Liver (tissue), 9 donors: ENCODE measurements around the gene ARHGAP21. TPM values are rescaled to one million over a fixed set of nuclear protein-coding genes. Genes with fewer than 3 reads are reported as not detected.

Experiments
- DNase-seq: peaks from one replicate; pipeline ENCODE4 v3.0.0-alpha.2; 2017; ENCODE audit warnings: low spot score
- H3K27ac ChIP-seq, 2 donors: one replicate each; pipeline ENCODE4 v1.7.0; 2013; ENCODE audit warnings: inconsistent platforms in 2 of 2, low read length in 2 of 2, control low read depth in 1 of 2, low read depth in 1 of 2, mild to moderate bottlenecking in 1 of 2
- H3K27me3 ChIP-seq, 4 donors: one replicate each; pipeline versions ENCODE4 v1.6.1 to v1.7.0; 2013; ENCODE audit warnings: low read length in 3 of 4, inconsistent platforms in 1 of 4, mild to moderate bottlenecking in 1 of 4, moderate library complexity in 1 of 4; ENCODE audit not compliant: control insufficient read depth in 4 of 4, insufficient read depth in 4 of 4
- H3K36me3 ChIP-seq, 4 donors: one replicate each; pipeline versions ENCODE4 v1.6.1 to v1.7.0; 2013; ENCODE audit warnings: low read length in 3 of 4, mild to moderate bottlenecking in 3 of 4, low read depth in 1 of 4, moderate library complexity in 1 of 4; ENCODE audit not compliant: control insufficient read depth in 4 of 4, insufficient read depth in 3 of 4
- H3K4me1 ChIP-seq, 4 donors: one replicate each; pipeline versions ENCODE4 v1.6.1 to v1.7.0; 2013; ENCODE audit warnings: low read length in 3 of 4, mild to moderate bottlenecking in 3 of 4, moderate library complexity in 1 of 4; ENCODE audit not compliant: control insufficient read depth in 4 of 4, insufficient read depth in 4 of 4
- H3K4me3 ChIP-seq, 3 donors: one replicate each; pipeline versions ENCODE4 v1.6.1 to v1.7.0; 2013; ENCODE audit warnings: low read length in 3 of 3, control low read depth in 1 of 3, low read depth in 1 of 3, mild to moderate bottlenecking in 1 of 3
- H3K9ac ChIP-seq, 2 donors: one replicate each; pipeline ENCODE4 v1.7.0; 2013; ENCODE audit warnings: low read length in 2 of 2, mild to moderate bottlenecking in 2 of 2, moderate library complexity in 2 of 2, control low read depth in 1 of 2, low read depth in 1 of 2
- H3K9me3 ChIP-seq, 4 donors: one replicate each; pipeline versions ENCODE4 v1.6.1 to v1.7.0; 2013; ENCODE audit warnings: low read length in 3 of 4; ENCODE audit not compliant: control insufficient read depth in 4 of 4
- ATF3 ChIP-seq: IDR thresholded peaks from 2 replicates; pipeline ENCODE4 v1.6.1; 2016; ENCODE audit warnings: antibody characterized with exemption
- CTCF ChIP-seq: fragments of 150-350 bp; IDR thresholded peaks from 2 replicates; pipeline ENCODE4 v1.5.1; 2017; ENCODE audit warnings: improper control_type of control experiment, low read depth, low read length; ENCODE audit not compliant: missing input control
- EGR1 ChIP-seq, 2 donors: IDR thresholded peaks; 2 replicates each; pipeline ENCODE4 v1.6.1; 2016 to 2018; ENCODE audit warnings: antibody characterized with exemption in 2 of 2, low read depth in 2 of 2
- FOXA2 ChIP-seq: IDR thresholded peaks from 2 replicates; pipeline ENCODE4 v1.6.1; 2016; ENCODE audit warnings: antibody characterized with exemption
- GABPA ChIP-seq, 2 donors: IDR thresholded peaks in 1 of 2; conservative IDR thresholded peaks in 1 of 2; 2 replicates each; pipeline ENCODE4 v1.6.1; 2016; ENCODE audit warnings: antibody characterized with exemption in 2 of 2, mild to moderate bottlenecking in 1 of 2, moderate library complexity in 1 of 2
- HNF4A ChIP-seq, 2 donors: conservative IDR thresholded peaks; 2 replicates each; pipeline ENCODE4 v1.6.1; 2016; ENCODE audit warnings: antibody characterized with exemption in 2 of 2, mild to moderate bottlenecking in 2 of 2
- JUND ChIP-seq, 2 donors: IDR thresholded peaks; 2 replicates each; pipeline ENCODE4 v1.6.1; 2016; ENCODE audit warnings: antibody characterized with exemption in 2 of 2
- NR2F2 ChIP-seq: IDR thresholded peaks from 2 replicates; pipeline ENCODE4 v1.6.1; 2016; ENCODE audit warnings: antibody characterized with exemption
- RAD21 ChIP-seq, 2 donors: IDR thresholded peaks; 2 replicates each; pipeline ENCODE4 v1.6.1; 2016; ENCODE audit warnings: antibody characterized with exemption in 2 of 2, mild to moderate bottlenecking in 2 of 2
- REST ChIP-seq: IDR thresholded peaks from 2 replicates; pipeline ENCODE4 v1.6.1; 2016; ENCODE audit warnings: antibody characterized with exemption, mild to moderate bottlenecking
- RXRA ChIP-seq, 2 donors: IDR thresholded peaks; 2 replicates each; pipeline ENCODE4 v1.6.1; 2017 to 2018; ENCODE audit warnings: antibody characterized with exemption in 2 of 2, mild to moderate bottlenecking in 1 of 2
- SP1 ChIP-seq: IDR thresholded peaks from 2 replicates; pipeline ENCODE4 v1.6.1; 2018; ENCODE audit warnings: antibody characterized with exemption, mild to moderate bottlenecking
- TAF1 ChIP-seq: conservative IDR thresholded peaks from 2 replicates; pipeline ENCODE4 v1.6.1; 2016; ENCODE audit warnings: antibody characterized with exemption, mild to moderate bottlenecking
- YY1 ChIP-seq: IDR thresholded peaks from 2 replicates; pipeline ENCODE4 v1.6.1; 2016; ENCODE audit warnings: antibody characterized with exemption, mild to moderate bottlenecking
- ZBTB33 ChIP-seq: IDR thresholded peaks from 2 replicates; pipeline ENCODE4 v1.6.1; 2016; ENCODE audit warnings: antibody characterized with exemption
- WGBS: extraction: QIAGEN DNeasy Blood & Tissue Kit; methylation state at CpG from one replicate; pipeline ENCODE4 v1.1.7; 2013; 5-methylcytosine and 5-hydroxymethylcytosine counted together
- polyA plus RNA-seq, 2 donors: library from polyadenylated mRNA; stranded (reverse) in 1 of 2; unstranded in 1 of 2; fragments of 200-250 nt in 1 of 2; fragments of >200 nt in 1 of 2; fragmentation: Nextera tagmentation in 1 of 2; extraction: Ambion mirVana in 1 of 2; gene quantifications; one replicate each; pipeline versions ENCODE4 v1.2.1 to v1.2.3, GENCODE V29; 2013 to 2015
- total RNA-seq, 2 donors: library from RNA; depleted of rRNA; stranded (reverse); fragments of >200 nt; gene quantifications; one replicate each; pipeline ENCODE4 v1.2.3, GENCODE V29; 2014
- donor health status: healthy.
- donor health status: healthy.
- donor health status: healthy.
- donor health status: healthy.
- donor health status: healthy.

The ARHGAP21 gene
- total and polyA plus RNA-seq, 4 donors: 7.8 to 30.6 (median 15.7) TPM

GRCh38 chr10:24570658-24571426 lies 152.8 kb downstream of the ARHGAP21 start (continued):
- TF ChIP-seq RXRA (IDR thresholded peaks at IDR 0.05): no peak
- TF ChIP-seq YY1: no peak
- TF ChIP-seq NR2F2: no peak
- no peak for TF ChIP-seq RAD21 (IDR thresholded peaks at IDR 0.05)

GRCh38 chr10:24569828-24570657 lies 153.6 kb downstream of the ARHGAP21 start:
- Histone ChIP-seq H3K9me3 (no peaks in the 10 kb centered on the region), H3K27ac (no peak overlapping the region), H3K4me1 (no peaks in the 10 kb centered on the region), H3K9ac (no peak overlapping the region), H3K27me3 (no peaks in the 10 kb centered on the region), H3K36me3 (no peaks in the 10 kb centered on the region), H3K4me3 (no peak overlapping the region)
- peak; percentile 69 for DNase-seq
- no peak for TF ChIP-seq EGR1 (IDR thresholded peaks at IDR 0.05; ENCODE audit: low read depth in 2 of 2)
- no peak for TF ChIP-seq CTCF
- no peak for TF ChIP-seq TAF1
- TF ChIP-seq HNF4A (conservative IDR thresholded peaks at IDR 0.05): no peak
- no peak for TF ChIP-seq REST
- WGBS: 84% methylated on average over 12 of the region's 12 CpGs

GRCh38 chr10:24569330-24569796 lies 154.3 kb downstream of the ARHGAP21 start:
- WGBS: 84% methylated on average over 13 of the region's 13 CpGs
- peak; percentile 86 for DNase-seq
- H3K4me3 ChIP-seq: no peak overlapping the region
- no peaks in the 10 kb centered on the region for H3K9me3 ChIP-seq
- H3K9ac ChIP-seq: no peak overlapping the region
- no peaks in the 10 kb centered on the region for H3K4me1 ChIP-seq
- no peaks in the 10 kb centered on the region for H3K36me3 ChIP-seq
- no peaks in the 10 kb centered on the region for H3K27me3 ChIP-seq
- TF ChIP-seq ZBTB33: no peak
- TF ChIP-seq GABPA (IDR thresholded peaks at IDR 0.05 in 1 of 2, conservative IDR thresholded peaks at IDR 0.05 in 1 of 2): no peak
- TF ChIP-seq CTCF: no peak
- no peak for TF ChIP-seq JUND (IDR thresholded peaks at IDR 0.05)
- no peak for TF ChIP-seq SP1
- no peak for TF ChIP-seq ATF3
- TF ChIP-seq FOXA2: no peak
- TF ChIP-seq RXRA (IDR thresholded peaks at IDR 0.05): no peak
- no peak for TF ChIP-seq RAD21 (IDR thresholded peaks at IDR 0.05)
- no peak overlapping the region for H3K27ac ChIP-seq
